PC-9 (cell line): ENCODE data around the gene CEP57L1.

Experiments
- EZH2 ChIP-seq: fragments of 200-600 bp; sonication (generic); IDR thresholded peaks from 2 replicates; pipeline ENCODE4 v1.8.0; 2017; ENCODE audit warnings: antibody characterized with exemption, low read depth
- TF ChIP-seq, protein P1 (sequence below): fragments of 200-600 bp; sonication (generic); conservative IDR thresholded peaks from 2 replicates; pipeline ENCODE4 v1.6.1; 2017; ENCODE audit warnings: mixed run types, antibody characterized with exemption, mild to moderate bottlenecking, moderate library complexity

DNA sequence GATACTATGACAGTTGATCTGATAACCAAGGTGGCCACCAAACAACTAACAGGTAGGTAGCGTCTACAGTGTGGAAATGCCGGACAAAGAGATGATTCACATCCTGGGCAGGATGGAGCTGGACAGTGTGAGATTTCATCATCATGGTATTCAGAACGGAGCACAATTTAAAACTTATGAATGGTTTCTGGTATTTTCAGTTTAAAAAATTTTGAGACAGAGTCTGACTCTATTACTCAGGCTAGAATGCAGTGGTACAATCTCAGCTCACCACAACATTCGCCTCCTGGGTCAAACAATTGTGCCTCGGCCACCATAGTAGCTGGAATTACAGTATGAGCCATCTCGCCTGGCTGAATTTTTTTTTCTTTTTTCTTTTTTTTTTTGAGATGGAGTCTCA is 43.8 kb downstream of the CEP57L1 start:
- TF ChIP-seq, protein P1, sequence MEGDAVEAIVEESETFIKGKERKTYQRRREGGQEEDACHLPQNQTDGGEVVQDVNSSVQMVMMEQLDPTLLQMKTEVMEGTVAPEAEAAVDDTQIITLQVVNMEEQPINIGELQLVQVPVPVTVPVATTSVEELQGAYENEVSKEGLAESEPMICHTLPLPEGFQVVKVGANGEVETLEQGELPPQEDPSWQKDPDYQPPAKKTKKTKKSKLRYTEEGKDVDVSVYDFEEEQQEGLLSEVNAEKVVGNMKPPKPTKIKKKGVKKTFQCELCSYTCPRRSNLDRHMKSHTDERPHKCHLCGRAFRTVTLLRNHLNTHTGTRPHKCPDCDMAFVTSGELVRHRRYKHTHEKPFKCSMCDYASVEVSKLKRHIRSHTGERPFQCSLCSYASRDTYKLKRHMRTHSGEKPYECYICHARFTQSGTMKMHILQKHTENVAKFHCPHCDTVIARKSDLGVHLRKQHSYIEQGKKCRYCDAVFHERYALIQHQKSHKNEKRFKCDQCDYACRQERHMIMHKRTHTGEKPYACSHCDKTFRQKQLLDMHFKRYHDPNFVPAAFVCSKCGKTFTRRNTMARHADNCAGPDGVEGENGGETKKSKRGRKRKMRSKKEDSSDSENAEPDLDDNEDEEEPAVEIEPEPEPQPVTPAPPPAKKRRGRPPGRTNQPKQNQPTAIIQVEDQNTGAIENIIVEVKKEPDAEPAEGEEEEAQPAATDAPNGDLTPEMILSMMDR, result no peak
- TF ChIP-seq EZH2, result no peak
